Mesothelial cell of epicardium (in vitro differentiated cells): ENCODE data around the gene RABL6. TPM values are rescaled to one million over a fixed set of nuclear protein-coding genes. Genes with fewer than 3 reads are reported as not detected.
"Not testable (repeated sequence)": the region's sequence is repeated elsewhere in the genome, so short reads cannot be mapped to it uniquely, and the experiment has no call there.

Experiments
- DNase-seq, 2 experiments: peaks; one replicate each; pipeline ENCODE4 v3.0.0; 2021; ENCODE audit warnings: low spot score in 2 of 2; ENCODE audit not compliant: unreplicated experiment in 2 of 2
- H3K27ac Mint-ChIP-seq: 2 replicates; pipeline ENCODE4 v1.8.0; 2021; ENCODE audit warnings: mixed read lengths
- H3K27me3 Mint-ChIP-seq: 2 replicates; pipeline ENCODE4 v1.8.0; 2021; ENCODE audit warnings: low read depth, mixed read lengths
- H3K36me3 Mint-ChIP-seq: 2 replicates; pipeline ENCODE4 v1.8.0; 2021; ENCODE audit warnings: mixed read lengths
- H3K4me1 Mint-ChIP-seq: 2 replicates; pipeline ENCODE4 v1.8.0; 2021; ENCODE audit warnings: mixed read lengths
- H3K4me3 Mint-ChIP-seq: 2 replicates; pipeline ENCODE4 v1.8.0; 2021; ENCODE audit warnings: mild to moderate bottlenecking, moderate library complexity, mixed read lengths
- H3K9me3 Mint-ChIP-seq: 2 replicates; pipeline ENCODE4 v1.8.0; 2021; ENCODE audit warnings: mixed read lengths
- CTCF ChIP-seq: fragments of 200-600 bp; sonication (generic); IDR thresholded peaks from one replicate; pipeline ENCODE4 v1.5.0; 2021; ENCODE audit warnings: antibody characterized with exemption; ENCODE audit not compliant: unreplicated experiment
- total RNA-seq: library from RNA; stranded (reverse); gene quantifications from 3 replicates; pipeline ENCODE4 v1.2.1, GENCODE V29; 2021

RABL6 gene
- total RNA-seq, 1 donor from 2014 or later: 124 TPM

GRCh38 chr9:136835932-136836904 lies 28.5 kb downstream of the RABL6 start:
- H3K9me3 Mint-ChIP-seq: no peaks in the 10 kb centered on the region
- no peak overlapping the region for H3K4me3 Mint-ChIP-seq
- H3K36me3 Mint-ChIP-seq: peaks cover 14% of the 10 kb centered on the region
- no peaks in the 10 kb centered on the region for H3K27me3 Mint-ChIP-seq
- H3K27ac Mint-ChIP-seq: no peak overlapping the region
- TF ChIP-seq CTCF: no peak
- no peak for DNase-seq
- peaks cover 9% of the 10 kb centered on the region for H3K4me1 Mint-ChIP-seq

- no peak for DNase-seq
- peaks cover 8% of the 10 kb centered on the region for H3K36me3 Mint-ChIP-seq
- peaks cover 17% of the 10 kb centered on the region for H3K4me1 Mint-ChIP-seq
- no peak for TF ChIP-seq CTCF
- no peak overlapping the region for H3K4me3 Mint-ChIP-seq
- no peaks in the 10 kb centered on the region for H3K27me3 Mint-ChIP-seq
- H3K9me3 Mint-ChIP-seq: no peaks in the 10 kb centered on the region
- H3K27ac Mint-ChIP-seq: no peak overlapping the region
These were observed 29.6 kb downstream of the RABL6 start for GRCh38 chr9:136837146-136837855.

- not testable (repeated sequence) for H3K27me3 Mint-ChIP-seq, H3K27ac Mint-ChIP-seq, DNase-seq, H3K36me3 Mint-ChIP-seq, H3K4me3 Mint-ChIP-seq, H3K9me3 Mint-ChIP-seq
- H3K4me1 Mint-ChIP-seq: peaks cover 19% of the 10 kb centered on the region
These were observed 30.1 kb downstream of the RABL6 start for GRCh38 chr9:136837856-136838277.

GRCh38 chr9:136838314-136839228 lies 30.8 kb downstream of the RABL6 start:
- Mint-ChIP-seq H3K27ac (no peak overlapping the region), H3K4me1 (peaks cover 19% of the 10 kb centered on the region), H3K4me3 (no peak overlapping the region), H3K36me3 (peaks cover 8% of the 10 kb centered on the region), H3K27me3 (no peaks in the 10 kb centered on the region), H3K9me3 (no peaks in the 10 kb centered on the region)
- DNase-seq: no peak
- TF ChIP-seq CTCF: no peak

- no peak for DNase-seq
- Mint-ChIP-seq H3K27me3 (no peaks in the 10 kb centered on the region), H3K4me3 (no peak overlapping the region), H3K4me1 (peaks cover 19% of the 10 kb centered on the region), H3K9me3 (no peaks in the 10 kb centered on the region), H3K36me3 (peaks cover 4% of the 10 kb centered on the region), H3K27ac (peak overlapping the region; percentile 88)
- TF ChIP-seq CTCF: no peak
These were observed 31.7 kb downstream of the RABL6 start for GRCh38 chr9:136839229-136840139.
